GM21360 (cell line): ENCODE measurements around the gene SPINT1.

Experiments
- ATAC-seq: cut with Tn5 transposase; IDR thresholded peaks from one replicate; pipeline ENCODE4 v1.9.1; 2021; ENCODE audit warnings: mild to moderate bottlenecking, moderate library complexity; ENCODE audit not compliant: unreplicated experiment

Gene SPINT1, protein sequence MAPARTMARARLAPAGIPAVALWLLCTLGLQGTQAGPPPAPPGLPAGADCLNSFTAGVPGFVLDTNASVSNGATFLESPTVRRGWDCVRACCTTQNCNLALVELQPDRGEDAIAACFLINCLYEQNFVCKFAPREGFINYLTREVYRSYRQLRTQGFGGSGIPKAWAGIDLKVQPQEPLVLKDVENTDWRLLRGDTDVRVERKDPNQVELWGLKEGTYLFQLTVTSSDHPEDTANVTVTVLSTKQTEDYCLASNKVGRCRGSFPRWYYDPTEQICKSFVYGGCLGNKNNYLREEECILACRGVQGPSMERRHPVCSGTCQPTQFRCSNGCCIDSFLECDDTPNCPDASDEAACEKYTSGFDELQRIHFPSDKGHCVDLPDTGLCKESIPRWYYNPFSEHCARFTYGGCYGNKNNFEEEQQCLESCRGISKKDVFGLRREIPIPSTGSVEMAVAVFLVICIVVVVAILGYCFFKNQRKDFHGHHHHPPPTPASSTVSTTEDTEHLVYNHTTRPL

DNA sequence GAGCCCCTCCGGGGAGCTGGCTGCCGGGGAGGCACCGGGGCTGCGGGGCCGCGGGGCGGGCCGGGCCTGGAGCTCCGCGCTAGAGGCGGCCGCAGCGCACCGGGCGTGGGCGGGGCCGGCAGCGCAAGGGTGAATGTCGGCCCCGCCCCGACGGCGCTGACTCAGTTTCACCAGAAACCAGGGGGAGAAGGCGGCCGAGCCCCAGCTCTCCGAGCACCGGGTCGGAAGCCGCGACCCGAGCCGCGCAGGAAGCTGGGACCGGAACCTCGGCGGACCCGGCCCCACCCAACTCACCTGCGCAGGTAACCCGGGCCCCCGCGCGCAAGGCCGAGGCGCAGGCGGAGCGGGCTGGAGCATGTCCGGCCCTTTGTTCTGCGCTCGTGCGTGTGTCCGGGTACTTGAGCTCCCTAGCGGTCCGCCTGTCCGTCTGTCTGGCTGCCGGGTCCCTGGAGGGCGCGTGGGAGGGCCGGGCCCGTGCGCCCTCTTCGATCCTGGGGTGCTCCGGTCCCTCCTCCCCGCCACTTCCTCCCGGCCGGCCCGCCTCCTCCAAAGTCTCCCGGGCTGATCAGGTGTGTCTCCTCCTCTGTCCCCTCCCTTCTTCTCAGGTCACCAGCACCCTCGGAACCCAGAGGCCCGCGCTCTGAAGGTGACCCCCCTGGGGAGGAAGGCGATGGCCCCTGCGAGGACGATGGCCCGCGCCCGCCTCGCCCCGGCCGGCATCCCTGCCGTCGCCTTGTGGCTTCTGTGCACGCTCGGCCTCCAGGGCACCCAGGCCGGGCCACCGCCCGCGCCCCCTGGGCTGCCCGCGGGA lies at the start of gene SPINT1:
Gene SPINT1, plus strand, starts transcription at position 164 of the 811 bp plus-strand sequence. Its CDS starts 507 bp downstream, at position 671.
- ATAC-seq = no peak

DNA sequence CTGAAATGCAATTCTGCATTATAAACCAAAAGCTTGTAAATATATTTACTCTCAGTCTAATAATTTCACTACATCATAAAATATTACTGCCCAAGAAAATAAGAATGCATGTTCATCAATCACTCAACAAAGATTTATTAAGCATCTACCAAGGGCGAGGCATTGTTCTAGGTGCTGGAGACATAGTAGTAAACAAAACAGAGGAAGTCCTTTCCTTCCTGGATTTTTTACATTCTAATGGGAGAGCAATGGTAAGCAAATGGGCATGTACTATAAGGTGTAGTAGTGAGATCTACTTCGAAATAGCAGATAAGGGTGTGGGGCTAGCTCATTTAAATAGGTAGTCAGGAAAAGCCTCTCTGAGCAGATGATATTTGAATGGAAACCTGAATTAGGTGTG lies 47.8 kb upstream of the SPINT1 start:
- ATAC-seq = no peak

DNA sequence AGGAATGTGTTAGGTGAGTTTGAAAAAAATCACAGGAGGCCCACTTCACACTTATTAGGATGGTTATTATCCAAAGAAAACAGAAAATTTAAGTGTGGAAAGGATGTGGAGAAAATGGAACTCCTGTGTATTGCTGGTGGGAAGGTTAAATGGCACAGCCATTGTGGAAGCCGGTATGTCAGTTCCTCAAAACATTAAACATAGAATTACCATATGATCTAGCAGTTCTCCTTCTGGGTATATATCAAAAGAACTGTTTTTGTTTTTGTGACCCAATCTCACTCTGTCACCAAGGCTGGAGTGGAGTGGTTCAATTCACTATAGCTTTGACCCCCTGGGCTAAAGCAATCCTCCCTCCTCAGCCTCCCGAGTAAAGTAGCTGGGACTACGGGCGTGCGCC lies 47.3 kb upstream of the SPINT1 start:
- no peak for ATAC-seq

DNA sequence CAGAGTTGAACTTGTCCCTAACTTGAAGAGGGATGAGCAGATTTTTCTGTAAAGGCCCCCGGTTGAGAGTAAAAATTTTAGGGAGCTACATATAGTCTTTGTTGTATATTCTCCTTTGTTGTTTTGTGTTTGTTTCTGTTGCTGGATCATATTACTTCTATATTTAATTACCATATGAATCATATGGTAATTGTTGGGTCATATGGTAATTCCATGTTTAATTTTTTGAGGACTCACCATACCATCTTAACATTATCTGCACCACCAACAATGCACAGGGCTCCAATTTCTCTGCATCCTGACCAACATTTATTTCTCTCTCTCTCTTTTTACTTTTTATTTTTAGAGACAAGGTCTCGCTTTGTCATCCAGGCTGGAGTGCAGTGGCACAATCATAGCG lies 44.3 kb upstream of the SPINT1 start:
- no peak for ATAC-seq

DNA sequence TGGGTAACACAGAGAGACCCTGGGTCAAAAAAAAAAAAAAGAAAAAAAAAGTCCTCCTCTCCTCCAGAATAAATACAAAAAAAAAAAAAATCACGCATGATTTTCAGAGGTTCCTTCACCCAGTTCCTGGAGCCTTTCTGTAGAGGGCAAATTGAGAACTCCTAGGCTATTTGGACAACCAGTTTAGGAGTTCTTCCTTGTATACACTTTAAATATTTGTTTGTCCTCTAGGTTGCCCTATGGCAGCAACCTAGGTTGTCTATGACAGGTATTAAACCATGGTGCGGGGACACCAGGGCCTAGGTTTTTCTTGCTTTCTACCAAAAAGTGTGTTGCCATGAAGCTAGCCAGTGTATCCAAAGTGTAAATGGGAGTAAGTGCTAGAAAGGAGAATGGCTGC lies 40.8 kb upstream of the SPINT1 start:
- ATAC-seq = no peak

DNA sequence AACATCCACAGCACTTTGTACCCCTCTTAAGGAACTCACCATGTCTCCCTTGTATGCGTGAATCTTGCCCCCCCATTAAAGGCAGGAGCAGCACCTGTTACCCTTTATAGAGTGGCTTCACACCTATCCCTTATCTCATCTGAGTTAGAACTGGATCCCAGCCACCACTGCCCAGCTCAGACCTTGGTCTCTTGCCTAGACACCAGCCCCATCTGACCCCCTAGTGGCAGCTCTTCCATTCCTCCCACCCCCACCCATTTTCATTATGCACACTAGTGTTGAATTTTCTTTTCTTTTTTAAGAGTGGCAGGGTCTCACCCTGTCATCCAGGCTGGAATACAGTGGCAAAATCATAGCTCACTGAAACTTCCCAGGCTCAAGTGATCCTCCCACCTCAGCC lies 40.2 kb upstream of the SPINT1 start:
- ATAC-seq = no peak

DNA sequence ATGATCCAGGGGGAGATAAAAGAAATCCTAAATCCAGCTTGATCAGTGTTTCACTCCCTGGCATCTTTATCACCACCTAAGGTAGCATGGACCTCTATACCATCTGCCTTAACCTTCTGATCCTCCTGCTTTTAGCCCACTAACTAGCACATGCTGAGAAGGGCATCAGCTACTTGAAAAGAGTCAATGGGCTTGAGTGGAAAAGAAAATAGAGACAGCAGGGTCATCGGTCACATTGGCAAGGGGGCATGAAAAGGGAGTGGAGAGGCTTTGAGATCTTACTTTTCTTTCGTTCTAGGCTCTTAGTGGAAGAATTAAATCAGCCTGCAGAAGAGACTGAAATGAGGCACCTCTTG lies 37.2 kb upstream of the SPINT1 start:
- ATAC-seq = no peak

DNA sequence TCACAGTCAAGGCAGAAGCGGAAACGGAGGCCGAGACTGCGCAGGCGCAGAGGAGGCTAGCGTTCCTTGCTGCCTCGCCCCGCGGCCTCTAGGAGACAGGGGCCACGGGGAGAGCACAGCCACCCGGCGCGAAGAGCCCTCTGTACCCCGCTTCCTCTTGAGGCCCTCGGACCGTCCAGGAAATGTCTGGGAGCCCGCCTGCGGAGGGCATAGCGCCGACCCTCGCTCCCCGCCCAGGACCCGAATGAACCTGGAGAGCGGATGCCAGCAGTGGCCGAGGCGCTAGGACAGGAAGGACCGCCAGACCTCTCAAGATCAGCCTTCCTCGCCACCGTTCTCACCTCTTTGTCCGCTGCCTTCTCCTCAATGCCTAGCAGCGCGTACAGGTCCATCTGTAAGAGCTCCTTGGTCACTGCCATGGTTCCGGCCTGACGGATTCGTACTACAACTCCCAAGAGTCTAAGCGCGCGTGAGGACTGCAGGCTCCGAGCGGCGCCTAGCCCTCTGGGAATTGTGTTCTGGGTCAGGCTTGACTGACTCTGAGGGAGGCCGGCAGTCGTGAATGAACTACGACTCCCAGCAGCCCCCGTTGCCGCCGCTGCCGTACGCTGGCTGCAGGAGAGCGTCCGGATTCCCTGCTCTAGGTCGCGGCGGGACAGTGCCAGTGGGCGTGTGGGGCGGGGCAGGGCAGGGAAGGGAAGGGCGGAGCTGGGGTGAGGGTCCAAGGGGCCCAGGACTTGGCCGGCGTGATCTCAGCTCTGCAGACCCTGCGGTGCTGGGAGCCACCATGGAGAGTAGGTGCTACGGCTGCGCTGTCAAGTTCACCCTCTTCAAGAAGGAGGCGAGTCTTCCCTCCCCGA lies 36.6 kb upstream of the SPINT1 start, which contains the start of the genes DNAJC17 and ZFYVE19:
Gene DNAJC17, minus strand, starts transcription at position 446 of the 860 bp plus-strand sequence. Its CDS starts 27 bp downstream, at position 419.
Gene ZFYVE19, plus strand, starts transcription at position 62 of the 860 bp plus-strand sequence. Its CDS starts 501 bp downstream, at position 563.
- peak; percentile 81 for ATAC-seq

DNA sequence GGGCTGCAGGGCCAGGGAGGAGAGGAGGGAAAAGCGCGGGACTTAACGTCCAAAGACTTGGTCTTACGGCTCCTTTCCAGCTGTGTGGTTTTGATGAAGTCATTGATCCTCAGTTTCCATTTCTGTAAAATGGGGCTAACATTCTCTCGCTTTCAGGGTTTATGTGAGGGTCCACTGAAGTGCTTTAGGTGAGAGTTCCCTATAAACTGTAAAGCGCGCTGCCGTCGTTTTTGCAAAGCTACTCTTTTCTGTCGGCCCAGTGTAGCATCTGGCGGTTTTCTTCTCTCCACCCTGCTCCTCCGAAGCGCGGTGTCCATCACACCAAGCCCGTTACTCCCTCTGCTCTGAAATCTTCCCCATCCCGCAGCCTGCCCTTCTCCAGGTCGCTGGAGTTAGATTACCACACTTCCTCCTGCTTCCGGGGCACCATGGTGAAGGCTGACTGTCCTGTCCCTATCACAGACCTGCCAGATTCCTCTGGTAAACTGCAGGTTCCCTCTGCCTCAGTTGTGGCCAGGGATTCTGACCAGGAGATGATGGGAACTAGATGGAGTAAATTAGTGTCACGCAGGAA lies 35.9 kb upstream of the SPINT1 start:
- ATAC-seq = no peak

DNA sequence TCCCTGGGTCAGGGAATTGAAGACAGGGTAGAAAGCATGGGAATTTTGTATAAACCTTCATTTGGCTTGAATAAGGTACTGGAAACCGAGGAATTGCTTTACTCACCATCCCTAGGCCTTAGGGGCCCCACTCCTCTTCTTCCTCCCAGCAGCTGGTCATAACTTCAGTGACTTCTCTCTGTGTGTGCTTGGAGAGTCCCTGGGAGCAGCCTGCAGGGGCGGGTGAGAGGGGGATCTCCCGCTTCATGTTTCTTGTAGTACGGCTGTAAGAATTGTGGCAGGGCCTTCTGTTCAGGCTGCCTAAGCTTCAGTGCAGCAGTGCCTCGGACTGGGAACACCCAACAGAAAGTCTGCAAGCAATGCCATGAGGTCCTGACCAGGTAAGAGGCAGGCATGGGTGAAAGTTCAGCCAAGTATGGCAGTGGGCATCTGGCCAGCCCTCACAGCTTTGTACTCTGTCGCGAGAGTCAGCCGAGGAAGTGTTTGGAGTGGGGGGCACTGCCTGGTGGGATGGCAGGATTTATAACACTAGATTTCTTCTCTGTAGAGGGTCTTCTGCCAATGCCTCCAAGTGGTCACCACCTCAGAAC lies 34.9 kb upstream of the SPINT1 start:
- ATAC-seq = no peak

DNA sequence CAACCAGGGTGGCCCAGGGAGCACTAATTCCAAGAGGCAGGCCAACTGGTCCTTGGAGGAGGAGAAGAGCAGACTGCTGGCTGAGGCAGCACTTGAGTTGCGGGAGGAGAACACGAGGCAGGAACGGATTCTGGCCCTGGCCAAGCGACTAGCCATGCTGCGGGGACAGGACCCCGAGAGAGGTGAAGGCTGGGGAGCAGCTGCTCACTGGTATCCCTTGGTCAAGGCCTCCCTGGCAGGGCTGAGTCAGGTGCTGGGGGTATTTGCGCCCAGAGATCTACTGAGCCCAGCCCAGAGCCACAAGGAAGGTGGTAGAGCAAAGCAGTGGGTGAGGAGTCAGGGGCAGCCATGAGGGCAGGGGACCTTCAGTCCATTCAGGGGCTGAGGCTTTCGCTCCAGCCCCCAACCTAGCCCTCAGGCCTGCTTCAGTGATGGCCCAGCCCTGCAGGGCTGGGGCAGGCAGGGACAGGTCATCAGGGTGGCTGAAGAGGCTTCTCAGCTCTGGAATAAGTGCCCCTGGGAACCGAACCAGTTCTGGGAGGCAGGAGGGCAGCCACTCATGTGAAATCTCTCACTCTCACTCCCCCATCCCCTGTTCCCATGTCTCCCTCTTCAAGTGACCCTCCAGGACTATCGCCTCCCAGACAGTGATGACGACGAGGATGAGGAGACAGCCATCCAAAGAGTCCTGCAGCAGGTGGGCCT lies 31.0 kb upstream of the SPINT1 start:
- ATAC-seq = no peak

DNA sequence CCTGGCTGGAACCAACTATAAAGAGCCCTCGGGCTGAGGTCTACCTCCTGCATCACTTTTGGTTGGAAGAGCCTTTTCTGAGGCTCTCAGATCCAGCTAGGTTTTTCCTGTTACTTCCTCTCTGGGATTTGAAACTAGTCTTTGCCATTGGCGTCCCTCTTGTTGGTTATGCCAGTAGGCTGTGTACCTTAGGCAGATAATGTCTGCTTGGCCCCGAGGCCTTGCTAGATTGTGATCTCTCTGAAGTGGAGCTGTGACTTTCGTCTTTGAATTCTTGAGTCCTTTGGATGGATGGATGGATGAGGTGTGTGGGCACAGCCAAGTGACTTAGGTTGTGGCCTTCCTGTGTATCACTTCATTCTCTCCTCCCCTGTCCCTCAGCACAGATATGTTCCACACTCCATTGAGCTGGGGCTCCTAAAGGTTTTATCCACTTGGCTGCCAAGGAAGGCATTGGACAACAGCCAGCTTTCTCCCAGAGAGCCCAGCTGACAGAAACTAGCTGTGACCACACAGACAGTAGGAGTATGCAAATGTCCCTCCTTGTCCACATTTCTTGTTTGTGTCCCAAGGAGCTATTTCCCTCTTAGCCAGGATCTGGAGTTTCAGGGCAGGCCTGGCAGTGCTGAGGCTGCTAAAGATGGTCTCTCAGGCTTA lies 28.7 kb upstream of the SPINT1 start:
- no peak for ATAC-seq

DNA sequence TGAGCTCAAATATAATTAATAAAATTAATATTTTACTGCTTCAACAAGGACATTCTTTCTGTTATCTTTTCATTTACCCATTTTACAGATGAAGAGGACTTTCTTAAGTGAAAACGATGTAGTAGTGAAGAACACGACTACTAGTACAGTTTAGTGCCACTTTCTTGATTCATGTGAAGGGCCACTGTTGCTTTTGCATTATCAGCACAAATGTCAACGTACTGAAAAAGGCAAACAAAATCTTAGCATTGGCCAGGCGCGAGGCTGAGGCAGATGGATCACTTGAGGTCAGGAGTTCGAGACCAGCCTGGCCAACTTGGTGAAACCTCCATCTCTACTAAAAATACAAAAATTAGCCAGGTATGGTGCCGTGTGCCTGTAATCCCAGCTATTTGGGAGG lies 24.8 kb upstream of the SPINT1 start:
- ATAC-seq = no peak

DNA sequence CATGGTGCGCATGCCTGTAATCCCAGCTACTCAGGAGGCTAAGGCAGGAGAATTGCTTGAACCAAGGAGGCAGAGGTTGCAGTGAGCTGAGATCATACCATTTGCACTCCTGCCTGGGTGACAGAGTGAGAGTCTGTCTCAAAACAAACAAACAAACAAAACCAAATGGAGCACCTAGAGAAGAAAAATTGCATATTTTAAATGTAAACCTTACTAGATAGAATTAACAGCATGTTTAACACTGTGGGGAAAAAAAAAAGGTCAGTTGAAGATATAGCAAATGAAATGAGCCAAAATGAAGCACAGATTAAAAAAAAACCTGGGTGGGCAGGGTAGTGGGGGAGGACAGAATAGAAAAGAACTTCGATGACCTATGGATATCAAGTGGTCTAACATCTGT lies 22.7 kb upstream of the SPINT1 start:
- ATAC-seq = no peak

DNA sequence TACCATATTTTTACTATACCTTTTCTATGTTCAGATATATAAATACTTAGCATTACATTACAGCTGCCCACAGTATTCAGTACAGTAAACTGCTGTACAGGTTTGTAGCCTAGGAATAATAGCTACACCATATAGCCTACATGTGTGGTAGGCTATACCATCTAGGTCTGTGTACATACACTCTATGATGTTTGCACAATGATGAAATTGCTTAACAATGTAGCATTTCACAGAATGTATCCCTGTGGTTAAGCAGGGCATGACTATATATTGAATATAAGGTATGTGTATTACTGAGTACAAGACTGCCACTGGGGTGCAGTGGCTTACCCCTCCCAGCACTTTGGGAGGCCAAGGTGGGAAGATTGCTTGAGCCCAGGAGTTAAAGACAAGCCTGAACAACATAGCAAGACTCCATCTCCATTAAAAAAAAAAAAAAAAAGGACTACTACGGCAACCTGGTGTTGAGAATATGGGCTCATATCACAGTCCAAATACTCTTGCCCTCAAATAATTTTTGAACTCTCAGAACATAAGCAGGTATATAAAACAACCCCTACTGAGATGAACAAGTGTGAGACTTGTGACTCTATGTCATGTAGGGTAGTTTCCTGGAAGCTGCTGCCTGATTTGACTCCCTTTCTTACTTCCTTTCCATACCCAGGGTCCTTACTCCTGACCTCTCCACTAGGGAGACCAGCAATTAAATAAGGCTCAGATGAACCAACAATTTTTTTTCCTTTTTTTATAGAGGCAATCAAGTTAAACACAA lies 20.1 kb upstream of the SPINT1 start:
- ATAC-seq = no peak

DNA sequence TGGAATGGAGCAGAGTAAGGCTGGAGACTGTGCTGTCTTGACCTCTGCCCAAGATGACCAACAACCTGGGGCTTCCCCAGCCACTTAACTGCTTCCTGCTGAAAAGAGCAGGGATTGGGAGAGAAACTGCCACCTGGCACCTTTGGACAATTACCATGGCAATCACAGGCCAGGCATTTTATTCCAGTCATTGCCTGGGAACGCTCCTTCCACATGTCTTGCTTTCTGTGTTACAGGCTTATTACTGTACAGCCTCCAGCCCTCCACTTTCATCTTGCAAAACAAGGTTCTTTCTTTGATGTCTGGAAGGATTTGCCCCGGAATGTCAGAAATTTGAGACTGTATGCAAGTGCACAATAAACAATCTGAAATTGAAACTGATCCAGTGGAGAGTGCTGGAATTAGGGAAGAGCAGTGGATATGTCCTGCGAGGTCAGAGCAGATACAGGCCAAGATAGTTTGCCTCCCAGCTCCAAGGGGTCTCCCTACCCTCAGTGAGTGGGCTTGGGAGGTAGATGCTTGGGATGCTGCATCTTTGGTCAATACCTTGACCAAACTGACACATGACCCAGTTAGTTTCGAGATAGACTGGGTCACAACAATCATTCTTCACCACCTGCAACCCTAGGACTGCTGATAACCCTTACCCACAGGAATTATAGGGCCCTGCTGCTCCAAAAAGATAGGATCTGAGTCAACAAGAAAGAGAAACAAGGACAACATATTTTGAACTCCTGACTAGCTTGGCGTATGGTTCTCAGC lies 18.0 kb upstream of the SPINT1 start:
- no peak for ATAC-seq

DNA sequence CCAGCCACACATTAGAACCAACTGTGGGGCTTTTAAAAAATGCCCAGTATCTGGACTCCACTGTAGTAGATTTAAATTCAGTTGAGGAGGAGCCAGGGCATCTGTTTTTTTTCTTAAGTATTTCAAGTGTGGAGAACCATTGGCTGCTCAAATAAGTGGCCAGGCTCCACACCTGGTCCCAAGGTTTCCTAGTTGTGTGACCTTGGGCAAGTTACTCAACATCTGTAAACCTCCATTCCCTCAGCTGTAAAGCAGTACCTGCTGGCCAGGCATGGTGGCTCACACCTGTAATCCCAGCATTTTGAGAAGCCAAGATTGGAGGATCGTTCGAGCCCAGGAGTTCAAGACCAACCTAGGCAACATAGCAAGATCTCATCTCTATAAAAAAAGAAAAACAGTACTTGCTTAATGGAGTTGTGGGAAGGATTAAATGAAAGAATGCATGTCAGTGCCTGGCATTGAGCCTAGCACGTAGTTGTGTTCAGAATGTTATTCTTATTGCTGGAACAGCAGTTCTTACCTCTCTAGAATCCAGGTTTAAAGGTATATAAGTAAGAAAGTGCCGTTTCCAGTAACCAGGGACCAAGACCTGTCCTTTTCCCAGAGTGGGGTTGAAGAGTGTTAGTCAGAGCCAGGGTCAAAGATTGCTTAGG lies 17.3 kb upstream of the SPINT1 start:
- ATAC-seq = no peak
